ENCODE data around the gene COL25A1. TPM values are rescaled to one million over a fixed set of nuclear protein-coding genes. Genes with fewer than 3 reads are reported as not detected.

The COL25A1 gene
- total RNA-seq, 1 experiment from 2014 or later, result not detected

DNA sequence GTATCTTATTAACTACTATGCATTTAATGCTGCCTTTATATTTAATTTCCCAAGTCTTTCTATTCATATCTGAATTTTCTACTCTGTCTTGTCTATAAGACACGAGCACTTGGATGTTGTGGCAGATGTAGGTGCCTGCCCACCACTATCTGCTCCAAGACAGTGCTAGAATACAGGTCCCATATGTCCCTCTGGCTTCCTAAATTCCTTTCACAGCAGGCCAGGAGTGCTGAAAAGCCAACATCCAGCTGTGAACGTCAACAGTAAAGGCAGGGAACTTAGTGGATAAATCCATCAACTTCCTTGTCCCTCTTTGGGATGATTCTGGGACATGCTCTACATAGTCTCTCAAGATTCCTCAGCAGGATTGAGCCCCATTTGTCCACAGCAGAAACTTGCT lies 294.5 kb downstream of the COL25A1 start:
- RAD21 ChIA-PET (ENCODE audit: low non-redundant PET in 1 of 2, low total read pairs in 2 of 2, uncharacterized antibody in 2 of 2, unreplicated experiment in 2 of 2), result no interaction called here
- DNase-seq (ENCODE audit: low read depth, low spot score) (no peak), ATAC-seq (no peak)
- no peak overlapping the region for H3K9ac ChIP-seq (ENCODE audit: low read length)
- no peaks in the 10 kb centered on the region for H4K20me1 ChIP-seq (ENCODE audit: insufficient read depth)
- no peak overlapping the region for H3K4me2 ChIP-seq (ENCODE audit: low read length)
- H3K79me2 ChIP-seq (ENCODE audit: insufficient read depth, low read length), result no peaks in the 10 kb centered on the region
- no peaks in the 10 kb centered on the region for H3K36me3 ChIP-seq (ENCODE audit: control insufficient read depth in 1 of 2, insufficient read depth in 2 of 2, low read length in 2 of 2)
- H2AFZ ChIP-seq (ENCODE audit: low read depth, low read length, poor library complexity, severe bottlenecking), result no peak overlapping the region
- POLR2A ChIA-PET, result no interaction called here
- TF ChIP-seq, protein P1, sequence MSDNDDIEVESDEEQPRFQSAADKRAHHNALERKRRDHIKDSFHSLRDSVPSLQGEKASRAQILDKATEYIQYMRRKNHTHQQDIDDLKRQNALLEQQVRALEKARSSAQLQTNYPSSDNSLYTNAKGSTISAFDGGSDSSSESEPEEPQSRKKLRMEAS (IDR thresholded peaks at IDR 0.05), result no peak
- TF ChIP-seq EZH2 (IDR thresholded peaks at IDR 0.05), result no peak
- TF ChIP-seq, protein P2, sequence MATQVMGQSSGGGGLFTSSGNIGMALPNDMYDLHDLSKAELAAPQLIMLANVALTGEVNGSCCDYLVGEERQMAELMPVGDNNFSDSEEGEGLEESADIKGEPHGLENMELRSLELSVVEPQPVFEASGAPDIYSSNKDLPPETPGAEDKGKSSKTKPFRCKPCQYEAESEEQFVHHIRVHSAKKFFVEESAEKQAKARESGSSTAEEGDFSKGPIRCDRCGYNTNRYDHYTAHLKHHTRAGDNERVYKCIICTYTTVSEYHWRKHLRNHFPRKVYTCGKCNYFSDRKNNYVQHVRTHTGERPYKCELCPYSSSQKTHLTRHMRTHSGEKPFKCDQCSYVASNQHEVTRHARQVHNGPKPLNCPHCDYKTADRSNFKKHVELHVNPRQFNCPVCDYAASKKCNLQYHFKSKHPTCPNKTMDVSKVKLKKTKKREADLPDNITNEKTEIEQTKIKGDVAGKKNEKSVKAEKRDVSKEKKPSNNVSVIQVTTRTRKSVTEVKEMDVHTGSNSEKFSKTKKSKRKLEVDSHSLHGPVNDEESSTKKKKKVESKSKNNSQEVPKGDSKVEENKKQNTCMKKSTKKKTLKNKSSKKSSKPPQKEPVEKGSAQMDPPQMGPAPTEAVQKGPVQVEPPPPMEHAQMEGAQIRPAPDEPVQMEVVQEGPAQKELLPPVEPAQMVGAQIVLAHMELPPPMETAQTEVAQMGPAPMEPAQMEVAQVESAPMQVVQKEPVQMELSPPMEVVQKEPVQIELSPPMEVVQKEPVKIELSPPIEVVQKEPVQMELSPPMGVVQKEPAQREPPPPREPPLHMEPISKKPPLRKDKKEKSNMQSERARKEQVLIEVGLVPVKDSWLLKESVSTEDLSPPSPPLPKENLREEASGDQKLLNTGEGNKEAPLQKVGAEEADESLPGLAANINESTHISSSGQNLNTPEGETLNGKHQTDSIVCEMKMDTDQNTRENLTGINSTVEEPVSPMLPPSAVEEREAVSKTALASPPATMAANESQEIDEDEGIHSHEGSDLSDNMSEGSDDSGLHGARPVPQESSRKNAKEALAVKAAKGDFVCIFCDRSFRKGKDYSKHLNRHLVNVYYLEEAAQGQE (IDR thresholded peaks at IDR 0.05; ENCODE audit: low read depth), result no peak
- TF ChIP-seq RAD21 (IDR thresholded peaks at IDR 0.05; ENCODE audit: low read depth), result no peak
- no peaks in the 10 kb centered on the region for H3K4me1 ChIP-seq (ENCODE audit: control insufficient read depth in 1 of 2, insufficient read depth in 2 of 2, low read length in 2 of 2)
- no peaks in the 10 kb centered on the region for H3K9me2 ChIP-seq (ENCODE audit: insufficient read depth)
- no peaks in the 10 kb centered on the region for H3K9me3 ChIP-seq (ENCODE audit: control insufficient read depth in 1 of 2, insufficient read depth in 1 of 2, low read depth in 1 of 2, low read length in 2 of 2)
- CTCF ChIA-PET, result no interaction called here
- intact Hi-C loops (cut with micrococcal nuclease), result no loop called here
- no peak overlapping the region for H3K27ac ChIP-seq (ENCODE audit: low read depth, low read length)
- H3K27me3 ChIP-seq (ENCODE audit: insufficient read depth, low read length), result peaks cover 33% of the 10 kb centered on the region
- no TSS peak for BruUV-seq (replicated peaks)
- H3K4me3 ChIP-seq (replicated peaks in 1 of 2; ENCODE audit: low read depth in 1 of 2, low read length in 2 of 2), result no peak overlapping the region

DNA sequence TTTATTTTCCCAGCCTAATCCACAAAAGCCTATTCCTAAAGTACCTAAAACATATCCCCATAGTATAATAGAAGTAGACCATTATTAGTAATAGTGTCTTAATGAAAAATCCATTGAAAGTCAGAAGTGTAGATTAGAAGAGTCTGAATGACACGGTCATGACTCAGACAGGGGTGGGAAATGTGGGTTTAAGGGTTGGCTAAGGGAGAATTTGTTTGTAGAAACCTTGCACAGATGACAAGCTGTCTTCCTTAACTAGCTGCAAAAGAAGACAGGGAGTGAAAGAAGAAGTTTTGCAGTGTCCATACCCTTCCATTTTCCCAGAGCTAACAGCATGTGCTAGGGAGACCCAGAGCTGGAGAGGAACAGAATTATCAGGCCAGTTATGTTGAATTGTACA lies 296.9 kb downstream of the COL25A1 start:
- H3K27me3 ChIP-seq (ENCODE audit: insufficient read depth, low read length), result peaks cover 37% of the 10 kb centered on the region
- POLR2A ChIA-PET, result no interaction called here
- TF ChIP-seq EGR1 (IDR thresholded peaks at IDR 0.05; ENCODE audit: low read depth) (no peak), YY1 (IDR thresholded peaks at IDR 0.05; ENCODE audit: extremely low read depth, insufficient replicate concordance, low read depth, low read length) (no peak), FOSL1 (IDR thresholded peaks at IDR 0.05; ENCODE audit: low read depth) (no peak), TCF7L2 (IDR thresholded peaks at IDR 0.05; ENCODE audit: borderline replicate concordance, extremely low read depth, insufficient read depth, insufficient read length) (no peak), SRF (IDR thresholded peaks at IDR 0.05; ENCODE audit: low read depth) (no peak), ZNF274 (IDR thresholded peaks at IDR 0.05; ENCODE audit: low read depth, low read length) (no peak), CEBPB (IDR thresholded peaks at IDR 0.05; ENCODE audit: low read depth) (no peak)
- TF ChIP-seq, protein P3, sequence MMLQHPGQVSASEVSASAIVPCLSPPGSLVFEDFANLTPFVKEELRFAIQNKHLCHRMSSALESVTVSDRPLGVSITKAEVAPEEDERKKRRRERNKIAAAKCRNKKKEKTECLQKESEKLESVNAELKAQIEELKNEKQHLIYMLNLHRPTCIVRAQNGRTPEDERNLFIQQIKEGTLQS (IDR thresholded peaks at IDR 0.05), result no peak
- BruUV-seq (replicated peaks), result no TSS peak
- intact Hi-C loops (cut with micrococcal nuclease), result no loop called here
- no peak overlapping the region for H3K4me2 ChIP-seq (ENCODE audit: low read length)
- no peak overlapping the region for H3K27ac ChIP-seq (ENCODE audit: low read depth, low read length)
- CTCF ChIA-PET, result interaction anchor here (0.6 kb wide), 2 partner anchors 124 to 157 kb away, joined by 3 read pairs; no protein-coding TSS in a partner anchor
- H3K9me3 ChIP-seq (ENCODE audit: control insufficient read depth in 1 of 2, insufficient read depth in 1 of 2, low read depth in 1 of 2, low read length in 2 of 2), result no peaks in the 10 kb centered on the region
- no peaks in the 10 kb centered on the region for H3K9me2 ChIP-seq (ENCODE audit: insufficient read depth)
- DNase-seq (ENCODE audit: low read depth, low spot score) (no peak), ATAC-seq (no peak)
- H3K9ac ChIP-seq (ENCODE audit: low read length), result no peak overlapping the region
- RAD21 ChIA-PET (ENCODE audit: low non-redundant PET in 1 of 2, low total read pairs in 2 of 2, uncharacterized antibody in 2 of 2, unreplicated experiment in 2 of 2), result interaction anchor here in 1 of 2 experiments (0.6 kb wide), 1 partner anchor 20 kb away, joined by 3 read pairs; no protein-coding TSS in a partner anchor
- no peaks in the 10 kb centered on the region for H4K20me1 ChIP-seq (ENCODE audit: insufficient read depth)
- no peaks in the 10 kb centered on the region for H3K4me1 ChIP-seq (ENCODE audit: control insufficient read depth in 1 of 2, insufficient read depth in 2 of 2, low read length in 2 of 2)
- H3K4me3 ChIP-seq (replicated peaks in 1 of 2; ENCODE audit: low read depth in 1 of 2, low read length in 2 of 2), result no peak overlapping the region
- H3K36me3 ChIP-seq (ENCODE audit: control insufficient read depth in 1 of 2, insufficient read depth in 2 of 2, low read length in 2 of 2), result no peaks in the 10 kb centered on the region
- no peaks in the 10 kb centered on the region for H3K79me2 ChIP-seq (ENCODE audit: insufficient read depth, low read length)
- no peak overlapping the region for H2AFZ ChIP-seq (ENCODE audit: low read depth, low read length, poor library complexity, severe bottlenecking)
